NB4 (cell line): ENCODE data around the gene TEAD1.

Experiments used
- DNase-seq: peaks from one replicate; pipeline ENCODE4 v3.0.0; 2010; ENCODE audit warnings: low read depth
- H3K4me3 ChIP-seq: one replicate; pipeline ENCODE4 v1.5.1; 2011; ENCODE audit warnings: mild to moderate bottlenecking, low read depth, low read length, moderate library complexity
- MYC ChIP-seq: IDR thresholded peaks from 2 replicates; pipeline ENCODE4 v1.6.1; 2011; ENCODE audit warnings: low read depth, low read length
- POLR2A ChIP-seq: IDR thresholded peaks from 2 replicates; pipeline ENCODE4 v1.6.1; 2011; ENCODE audit warnings: mild to moderate bottlenecking; ENCODE audit not compliant: insufficient read length; ENCODE audit errors: extremely low read depth
- TF ChIP-seq, protein P1 (sequence below): IDR thresholded peaks from one replicate; pipeline ENCODE4 v1.5.1; 2012; ENCODE audit warnings: low read depth, low read length
- TF ChIP-seq, protein P2 (sequence below): IDR thresholded peaks from 2 replicates; pipeline ENCODE4 v1.6.1; 2011; ENCODE audit warnings: low read depth, low read length

TEAD1 gene

DNA sequence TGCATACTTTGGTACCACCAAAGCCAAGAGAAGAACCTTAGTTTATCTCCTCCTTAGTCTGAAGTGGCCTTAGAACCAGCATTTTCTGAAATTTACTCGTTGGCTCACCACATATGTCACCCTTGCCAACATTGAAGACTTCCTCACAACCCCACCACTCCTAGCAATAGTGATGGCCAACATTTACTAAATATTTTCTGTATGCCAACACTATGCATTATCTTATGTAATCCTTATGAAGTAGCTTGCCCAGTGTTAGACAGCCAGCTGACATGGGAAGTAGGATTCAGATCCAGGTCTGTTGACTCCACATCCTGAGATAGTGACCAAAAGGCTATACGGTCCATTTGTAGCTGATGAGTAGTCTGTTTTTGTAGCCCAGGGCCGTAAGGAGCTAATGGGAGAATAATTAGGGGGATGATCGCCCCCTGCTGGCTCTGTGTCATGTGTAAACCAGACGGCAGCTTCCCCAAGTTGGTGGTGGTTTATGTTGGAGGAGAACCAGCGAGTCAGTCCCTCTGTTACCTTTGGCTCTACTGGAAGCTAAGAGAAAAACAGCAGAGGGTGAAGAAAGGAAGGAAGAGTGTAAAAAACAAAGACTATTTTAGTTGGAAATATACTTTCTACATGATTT is 214.4 kb downstream of the TEAD1 start:
- TF ChIP-seq, protein P1, sequence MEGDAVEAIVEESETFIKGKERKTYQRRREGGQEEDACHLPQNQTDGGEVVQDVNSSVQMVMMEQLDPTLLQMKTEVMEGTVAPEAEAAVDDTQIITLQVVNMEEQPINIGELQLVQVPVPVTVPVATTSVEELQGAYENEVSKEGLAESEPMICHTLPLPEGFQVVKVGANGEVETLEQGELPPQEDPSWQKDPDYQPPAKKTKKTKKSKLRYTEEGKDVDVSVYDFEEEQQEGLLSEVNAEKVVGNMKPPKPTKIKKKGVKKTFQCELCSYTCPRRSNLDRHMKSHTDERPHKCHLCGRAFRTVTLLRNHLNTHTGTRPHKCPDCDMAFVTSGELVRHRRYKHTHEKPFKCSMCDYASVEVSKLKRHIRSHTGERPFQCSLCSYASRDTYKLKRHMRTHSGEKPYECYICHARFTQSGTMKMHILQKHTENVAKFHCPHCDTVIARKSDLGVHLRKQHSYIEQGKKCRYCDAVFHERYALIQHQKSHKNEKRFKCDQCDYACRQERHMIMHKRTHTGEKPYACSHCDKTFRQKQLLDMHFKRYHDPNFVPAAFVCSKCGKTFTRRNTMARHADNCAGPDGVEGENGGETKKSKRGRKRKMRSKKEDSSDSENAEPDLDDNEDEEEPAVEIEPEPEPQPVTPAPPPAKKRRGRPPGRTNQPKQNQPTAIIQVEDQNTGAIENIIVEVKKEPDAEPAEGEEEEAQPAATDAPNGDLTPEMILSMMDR = peak; percentile 61
- TF ChIP-seq MYC = peak; percentile 10; the same call in 1 of the 2 replicates
- TF ChIP-seq, protein P2, sequence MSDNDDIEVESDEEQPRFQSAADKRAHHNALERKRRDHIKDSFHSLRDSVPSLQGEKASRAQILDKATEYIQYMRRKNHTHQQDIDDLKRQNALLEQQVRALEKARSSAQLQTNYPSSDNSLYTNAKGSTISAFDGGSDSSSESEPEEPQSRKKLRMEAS = no peak
- H3K4me3 ChIP-seq = no peak overlapping the region
- DNase-seq = peak; percentile 74

DNA sequence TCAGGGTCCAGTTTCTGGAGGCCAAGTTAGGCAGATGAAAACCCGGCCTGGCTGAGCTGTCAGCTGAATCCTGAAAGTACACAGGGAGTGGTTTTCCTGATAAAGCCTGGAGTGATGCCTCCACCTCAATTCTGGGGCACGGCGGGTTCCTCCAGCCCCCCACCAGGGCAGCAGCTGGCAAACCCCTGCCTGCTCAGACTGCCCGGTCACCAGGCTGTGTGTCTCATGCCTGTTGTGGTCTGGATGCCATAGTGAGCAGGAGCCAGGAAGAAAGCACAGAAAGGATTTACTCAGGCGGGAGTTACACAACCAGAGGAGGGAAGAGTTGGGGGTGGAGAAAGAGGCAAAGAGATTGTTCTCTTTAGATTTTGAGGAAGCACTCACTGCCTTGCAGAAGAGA is 215.0 kb downstream of the TEAD1 start:
- no peak for TF ChIP-seq MYC
- TF ChIP-seq POLR2A = no peak
- TF ChIP-seq, protein P1 = no peak
- TF ChIP-seq, protein P2 = no peak
- peak; percentile 21 for DNase-seq
- H3K4me3 ChIP-seq = no peak overlapping the region

DNA sequence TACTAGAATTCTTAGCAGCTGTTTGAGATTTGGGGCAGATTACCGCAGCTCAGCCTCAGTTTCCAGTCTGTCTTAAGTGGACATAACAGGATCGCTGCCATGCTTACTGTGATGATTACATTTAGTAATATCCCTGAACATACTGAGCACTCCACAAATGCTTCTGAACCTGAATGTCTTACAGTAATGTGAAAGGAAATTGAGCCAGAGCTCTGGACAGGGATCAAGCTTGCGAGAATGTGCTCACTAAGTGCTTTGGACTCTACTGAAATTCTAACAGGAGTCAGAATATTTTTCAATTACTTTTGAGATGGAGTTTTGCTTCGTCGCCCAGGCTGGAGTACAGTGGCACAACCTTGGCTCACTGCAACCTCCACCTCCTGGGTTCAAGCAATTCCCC is 216.3 kb downstream of the TEAD1 start:
- no peak overlapping the region for H3K4me3 ChIP-seq
- TF ChIP-seq, protein P1 = no peak
- TF ChIP-seq MYC (no peak), POLR2A (no peak)
- TF ChIP-seq, protein P2 = no peak
- DNase-seq = no peak

DNA sequence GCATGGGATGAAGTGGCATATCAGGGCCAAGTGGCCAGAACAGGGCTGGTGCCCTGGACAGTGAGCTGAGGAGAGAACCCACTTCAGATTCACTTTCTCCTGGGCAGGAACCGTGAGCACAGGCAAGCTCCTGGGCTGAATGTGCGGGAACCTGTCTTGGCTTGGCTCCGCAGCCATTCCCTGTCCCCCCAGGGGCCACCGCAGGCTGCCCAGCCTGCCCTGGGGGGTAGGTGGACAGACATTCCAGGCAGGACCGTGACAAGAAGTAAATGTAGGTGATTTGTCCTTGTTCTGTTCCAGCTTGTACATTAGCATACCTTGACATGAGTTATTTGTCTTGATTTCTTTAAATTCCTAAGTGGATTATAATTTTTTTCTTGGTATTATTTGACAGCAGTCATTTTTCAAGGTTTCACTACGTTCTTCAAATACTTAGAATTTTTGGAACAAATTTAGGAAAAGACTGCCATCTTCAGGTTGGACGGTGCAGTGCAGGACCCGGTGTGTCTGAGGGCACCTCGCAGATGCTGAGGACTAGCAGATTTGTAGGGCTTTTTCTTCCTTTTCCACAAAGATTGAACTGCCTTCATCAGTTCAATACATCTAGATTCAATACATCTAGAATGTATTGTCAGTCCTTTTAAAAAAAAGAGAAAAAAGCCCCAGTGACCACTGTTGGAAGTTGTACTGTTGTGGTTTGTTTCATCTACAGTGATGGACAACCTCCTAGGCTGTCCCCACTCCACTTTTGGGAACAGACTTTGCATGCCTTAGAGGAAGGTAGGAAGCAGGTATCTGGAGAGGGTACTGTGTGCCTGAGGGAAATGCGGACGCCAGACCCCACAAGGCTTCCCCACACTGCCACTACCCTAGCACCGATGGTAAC is 219.8 kb downstream of the TEAD1 start:
- H3K4me3 ChIP-seq = no peak overlapping the region
- TF ChIP-seq, protein P1 = peak; percentile 78
- TF ChIP-seq, protein P2 = no peak
- DNase-seq = peak; percentile 46

DNA sequence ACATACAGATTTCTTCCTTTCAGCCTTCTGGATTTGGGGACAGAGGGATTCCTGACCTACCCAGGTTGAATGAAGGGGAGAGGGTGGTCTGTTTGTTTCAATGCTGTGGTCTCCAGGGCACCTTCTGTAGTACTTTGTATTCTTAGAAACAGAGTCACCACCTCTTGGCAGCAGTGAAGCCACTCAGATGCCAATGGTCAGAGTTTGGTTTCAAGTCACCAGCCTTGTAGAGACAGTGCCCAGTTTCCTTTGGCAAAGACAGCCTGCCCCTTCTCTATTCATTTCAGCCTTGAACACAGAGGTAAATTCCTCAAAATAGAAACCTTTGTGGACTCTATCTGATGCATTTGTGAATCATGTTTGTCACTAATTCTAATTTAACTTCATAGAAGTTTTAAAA is 223.2 kb downstream of the TEAD1 start:
- DNase-seq = no peak
- TF ChIP-seq POLR2A (no peak), MYC (no peak)
- TF ChIP-seq, protein P1 = no peak
- TF ChIP-seq, protein P2 = no peak
- H3K4me3 ChIP-seq = no peak overlapping the region
